EH (cell line): ENCODE results near the gene LONRF3.
A peak's percentile ranks its signal among the peaks of the same experiment; 100 is the strongest.

Source experiments
- DNase-seq: peaks from one replicate; pipeline ENCODE4 v3.0.0-alpha.2; 2015; ENCODE audit warnings: low read depth

LONRF3 gene

DNA sequence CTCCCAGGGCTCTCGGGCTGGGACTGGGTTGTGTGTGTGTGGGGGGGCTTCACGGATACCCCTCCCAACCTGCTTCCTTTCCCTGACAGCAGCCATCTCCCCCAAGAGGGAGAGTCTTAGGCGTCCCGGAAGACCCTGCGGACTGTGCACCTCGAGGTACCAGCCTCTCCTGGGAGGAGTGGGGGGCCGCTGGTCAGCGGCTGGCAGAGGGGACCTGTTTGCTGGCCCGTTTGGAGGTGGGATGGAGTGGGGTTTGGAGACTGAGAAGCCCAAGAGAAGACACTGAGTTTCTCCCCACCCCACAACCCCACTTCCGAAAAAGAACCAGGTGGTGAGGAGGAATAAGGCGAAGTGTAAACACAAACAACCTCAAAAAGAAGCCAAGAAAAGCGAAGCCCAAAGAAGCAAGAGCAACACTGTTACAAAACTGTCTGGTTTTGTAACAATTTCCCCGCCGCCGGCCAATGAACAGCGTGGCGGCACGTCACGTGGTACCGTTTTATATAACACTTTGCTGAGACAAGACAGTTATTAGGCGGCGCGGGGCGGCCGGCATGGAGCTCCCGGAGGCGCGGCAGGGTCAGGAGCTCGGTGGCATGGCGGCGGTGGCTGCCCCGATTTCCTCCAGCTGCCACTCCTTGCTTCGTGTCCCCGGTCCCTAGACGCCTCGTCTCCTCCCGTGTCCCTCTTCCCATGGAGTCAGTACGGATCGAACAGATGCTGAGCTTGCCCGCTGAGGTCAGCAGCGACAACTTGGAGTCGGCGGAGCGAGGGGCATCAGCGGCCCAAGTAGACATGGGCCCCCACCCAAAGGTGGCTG is at the start of gene LONRF3:
TSS of gene LONRF3 (plus strand) at position 531 of the 820 bp plus-strand sequence. CDS start at position 694, 163 bp downstream.
- DNase-seq, result peak; percentile 49

DNA sequence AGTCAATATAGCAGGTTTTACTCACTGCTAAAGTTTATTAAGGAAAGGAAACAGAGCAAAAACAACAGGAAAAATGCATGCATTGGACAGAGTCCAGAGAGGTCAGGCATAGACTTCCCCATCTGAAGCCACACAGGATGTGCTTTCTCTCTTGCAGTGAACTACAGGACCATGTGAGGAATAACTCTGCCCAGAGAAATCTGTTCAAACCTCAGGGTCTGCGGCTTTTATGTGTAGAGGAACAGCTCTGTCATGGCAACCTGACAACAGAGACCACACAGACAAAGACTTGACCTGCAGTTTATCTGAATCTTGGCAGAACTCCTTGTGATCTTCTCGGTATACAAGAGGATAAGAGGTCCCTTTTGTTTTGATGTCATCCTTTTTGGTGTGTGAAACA is 46.3 kb upstream of the LONRF3 start:
- no peak for DNase-seq

DNA sequence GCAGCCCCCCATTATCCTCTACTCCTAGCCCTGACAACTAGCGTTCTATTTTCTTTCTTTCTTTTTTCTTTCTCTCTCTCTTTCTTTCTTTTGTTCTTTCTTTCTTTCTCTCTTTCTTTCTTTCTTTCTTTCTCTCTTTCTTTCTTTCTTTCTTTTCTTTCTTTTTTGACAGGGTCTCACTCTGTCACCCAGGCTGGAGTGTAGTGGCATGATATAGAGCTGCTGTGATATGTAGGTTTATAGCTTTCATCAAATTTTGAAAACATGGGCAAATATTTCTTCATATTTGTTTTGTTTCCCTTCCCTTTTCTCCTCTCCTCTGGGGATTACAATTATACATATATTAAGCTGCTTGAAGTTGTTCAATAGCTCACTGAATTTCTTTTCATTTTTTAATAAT is 39.1 kb upstream of the LONRF3 start:
- DNase-seq, result no peak

DNA sequence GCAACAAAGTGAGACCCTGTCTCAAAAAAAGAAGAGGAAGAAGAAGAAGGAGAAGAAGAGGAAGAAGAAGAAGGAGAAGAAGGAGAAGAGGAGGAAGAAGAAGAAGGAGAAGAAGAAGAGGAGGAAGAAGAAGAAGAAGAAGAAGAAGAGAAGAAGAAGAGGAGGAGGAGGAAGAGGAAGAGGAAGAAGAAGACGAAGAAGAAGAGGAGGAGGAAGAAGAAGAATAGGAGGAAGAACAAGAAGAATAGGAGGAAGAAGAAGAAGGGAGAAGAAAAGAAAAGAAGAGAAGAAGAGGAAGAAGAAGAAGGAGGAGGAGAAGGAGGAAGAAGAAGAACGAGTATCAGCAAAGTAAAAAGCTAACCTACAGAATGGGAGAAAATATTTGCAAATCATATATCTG is 33.3 kb upstream of the LONRF3 start:
- DNase-seq, result no peak

DNA sequence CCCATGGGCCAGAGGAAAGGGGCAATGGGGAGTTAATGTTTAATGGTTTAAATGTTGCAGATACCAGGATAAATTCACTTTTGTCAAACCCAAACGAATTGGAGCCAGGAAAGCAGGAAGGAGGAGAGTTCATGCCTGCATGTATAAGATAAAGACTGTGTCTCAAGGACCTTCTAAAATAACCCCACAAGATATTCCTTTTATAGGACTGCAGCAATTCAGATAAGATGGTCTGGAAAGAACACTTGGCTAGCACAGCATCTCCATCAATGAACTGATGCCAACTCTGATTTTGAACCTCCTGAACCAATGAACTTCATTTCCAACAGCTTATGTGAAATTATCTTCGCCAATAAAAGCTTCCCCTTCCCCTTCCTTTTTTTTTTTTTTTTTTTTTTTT is 31.3 kb upstream of the LONRF3 start:
- no peak for DNase-seq

DNA sequence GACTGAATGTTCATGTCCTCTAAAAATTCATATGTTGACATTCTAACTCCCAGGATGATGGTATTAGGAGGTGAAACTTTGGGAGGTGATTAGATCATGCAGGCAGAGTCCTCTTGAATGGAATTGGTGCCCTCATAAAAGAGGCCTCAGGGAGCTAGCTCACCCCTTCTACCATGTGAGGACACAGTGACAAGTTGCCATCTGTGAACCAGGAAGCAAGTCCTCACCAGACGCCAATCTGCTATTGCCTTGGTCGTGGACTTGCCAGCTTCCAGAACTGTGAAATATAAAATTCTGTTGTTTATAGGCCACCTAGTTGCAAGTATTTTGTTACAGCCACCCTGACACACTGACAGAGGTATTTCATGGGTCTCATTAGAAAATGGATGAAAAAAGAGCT is 28.5 kb upstream of the LONRF3 start:
- no peak for DNase-seq

DNA sequence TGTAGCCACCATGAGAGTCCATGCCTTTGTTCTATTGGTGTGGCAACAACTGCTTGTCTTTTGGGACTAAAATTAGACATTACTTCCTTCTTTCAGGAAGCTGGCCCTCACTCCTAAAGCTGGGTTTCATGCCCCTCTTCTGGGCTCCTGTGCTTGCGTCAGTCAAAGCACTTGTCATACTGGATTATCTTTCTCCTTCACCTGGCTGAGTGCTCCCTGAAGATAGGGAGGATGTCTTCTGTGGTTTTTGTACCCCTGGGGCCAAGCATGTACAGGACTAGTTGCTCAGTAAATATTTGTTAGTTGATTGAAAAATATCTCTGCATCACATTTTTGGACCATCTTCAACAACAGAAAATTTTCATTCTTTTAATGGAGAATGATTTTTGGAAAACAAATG is 26.1 kb upstream of the LONRF3 start:
- DNase-seq, result no peak

DNA sequence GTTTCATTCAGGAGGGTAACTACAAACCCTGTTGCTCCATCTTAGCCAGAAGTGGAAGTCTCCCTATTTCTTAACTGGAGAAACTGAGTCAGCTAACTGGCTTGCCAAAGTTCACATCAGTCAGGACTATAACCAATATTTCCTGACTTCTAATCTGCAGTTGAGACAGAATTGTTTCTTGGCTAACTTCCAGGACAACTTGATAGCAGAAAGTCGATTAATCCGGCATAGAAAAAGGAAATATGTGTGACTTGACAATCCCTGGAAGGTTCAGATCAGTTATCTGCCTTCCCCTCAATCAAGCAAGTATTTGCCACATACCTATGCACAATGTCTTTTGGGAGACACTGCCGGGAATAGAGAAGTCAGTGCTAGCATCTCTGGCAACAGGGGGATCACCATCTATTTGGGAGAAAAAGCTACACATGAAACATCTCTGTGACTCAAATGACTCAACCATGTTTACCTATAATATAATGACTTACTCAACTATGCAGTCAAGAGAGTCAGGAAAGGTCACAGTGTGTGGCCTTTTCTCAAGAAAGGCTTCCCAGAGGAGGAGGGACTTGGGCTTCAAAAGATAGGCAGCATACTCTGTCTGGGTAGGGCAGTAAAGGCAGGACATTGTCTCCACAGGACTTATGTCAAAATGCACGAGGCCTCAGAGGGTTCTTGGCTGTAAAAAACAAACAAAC is 12.4 kb upstream of the LONRF3 start:
- DNase-seq, result no peak

DNA sequence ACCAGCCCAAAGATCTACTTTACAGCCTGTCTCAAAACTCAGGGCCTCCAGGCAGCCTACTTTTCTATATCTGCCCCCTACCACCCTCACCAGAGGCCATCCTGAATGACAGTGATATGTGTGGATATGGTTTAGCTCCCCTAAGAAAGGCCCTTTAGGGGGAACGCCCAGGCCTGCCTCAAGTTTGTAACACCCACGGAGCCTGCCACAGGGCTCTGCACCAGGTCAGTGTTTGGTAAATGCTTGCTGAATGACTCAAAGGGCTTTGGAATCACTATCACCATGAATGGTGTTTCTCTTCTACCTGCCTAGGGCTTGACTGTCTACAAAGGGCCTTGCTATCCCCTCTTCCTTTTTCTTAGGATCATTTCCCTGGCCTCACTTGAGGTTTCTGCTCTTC is 11.3 kb upstream of the LONRF3 start:
- DNase-seq, result no peak

DNA sequence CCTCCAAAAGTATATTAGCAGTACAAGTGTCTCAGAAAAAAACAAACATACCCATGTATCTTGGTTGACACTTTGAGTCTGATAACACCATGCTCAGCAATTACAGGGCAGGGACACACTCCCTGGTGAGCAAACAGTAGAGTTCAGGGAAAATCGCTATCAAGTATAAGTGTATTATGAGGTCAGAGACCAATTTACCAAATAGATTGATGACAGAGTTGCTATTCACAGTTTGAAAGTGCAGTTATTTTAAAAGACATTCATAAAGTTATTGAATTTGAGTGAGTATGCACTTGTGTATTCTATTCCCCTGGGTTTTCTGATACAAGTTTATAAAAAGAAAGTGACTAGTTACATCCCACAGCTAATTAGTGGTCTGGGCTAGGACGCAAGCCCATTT is 10.2 kb upstream of the LONRF3 start:
- no peak for DNase-seq

DNA sequence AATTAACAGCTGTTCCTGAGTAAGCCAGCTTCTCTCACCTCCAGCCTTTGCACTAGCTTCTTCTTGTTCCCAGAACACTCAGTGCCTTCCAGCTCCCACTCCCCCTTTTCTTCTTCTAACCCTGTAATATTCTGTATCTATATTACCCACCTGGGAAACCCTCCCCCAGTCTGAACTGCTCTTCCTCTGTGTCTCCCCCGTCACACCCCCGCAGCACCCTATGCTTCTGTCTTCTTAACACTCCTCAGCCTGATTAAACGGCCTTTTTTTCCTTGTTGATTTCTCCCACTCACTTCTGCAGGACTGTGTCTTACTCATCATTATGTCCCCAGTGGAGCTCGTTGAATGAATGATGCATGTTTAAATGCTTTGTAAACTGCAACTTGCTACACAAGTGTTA is 9.0 kb upstream of the LONRF3 start:
- DNase-seq, result no peak

DNA sequence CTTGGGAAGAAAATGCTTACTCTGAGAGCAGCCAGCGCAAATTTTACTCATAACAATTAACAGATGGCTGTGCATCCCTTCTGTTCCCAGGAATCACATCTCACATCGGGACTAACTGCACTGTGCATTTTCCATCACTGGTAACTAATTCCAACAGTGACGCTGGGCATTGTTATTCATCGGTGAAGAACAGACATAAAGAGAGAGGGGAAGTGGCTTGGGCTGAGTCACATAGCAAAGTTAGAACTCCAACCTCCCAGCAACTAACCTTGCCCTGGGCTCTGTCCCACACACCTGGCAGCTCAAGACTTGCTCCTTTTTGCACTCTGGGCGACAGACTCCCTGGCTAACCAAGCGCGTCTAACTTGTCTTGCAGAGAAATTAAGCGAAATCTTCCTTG is 6.4 kb upstream of the LONRF3 start:
- DNase-seq, result no peak

DNA sequence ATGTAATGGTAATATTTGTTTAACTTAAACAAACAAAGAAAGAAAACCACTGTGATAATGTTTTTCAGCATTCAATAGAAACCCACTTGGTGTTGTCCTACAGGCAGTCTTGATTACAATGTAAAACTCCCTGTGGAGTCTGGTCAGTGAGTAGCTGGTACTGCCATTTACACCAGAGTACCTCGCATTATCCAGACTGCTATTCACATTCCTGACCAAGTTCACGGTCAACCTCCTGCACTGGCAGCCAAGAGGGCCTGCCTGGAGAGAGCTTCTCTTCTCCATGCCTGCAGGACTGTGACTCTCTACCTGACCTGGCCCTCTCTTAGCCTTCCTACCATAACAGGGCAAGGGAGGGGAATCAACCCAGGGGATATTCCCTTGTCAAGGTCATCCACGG is 2.9 kb upstream of the LONRF3 start:
- DNase-seq, result no peak

DNA sequence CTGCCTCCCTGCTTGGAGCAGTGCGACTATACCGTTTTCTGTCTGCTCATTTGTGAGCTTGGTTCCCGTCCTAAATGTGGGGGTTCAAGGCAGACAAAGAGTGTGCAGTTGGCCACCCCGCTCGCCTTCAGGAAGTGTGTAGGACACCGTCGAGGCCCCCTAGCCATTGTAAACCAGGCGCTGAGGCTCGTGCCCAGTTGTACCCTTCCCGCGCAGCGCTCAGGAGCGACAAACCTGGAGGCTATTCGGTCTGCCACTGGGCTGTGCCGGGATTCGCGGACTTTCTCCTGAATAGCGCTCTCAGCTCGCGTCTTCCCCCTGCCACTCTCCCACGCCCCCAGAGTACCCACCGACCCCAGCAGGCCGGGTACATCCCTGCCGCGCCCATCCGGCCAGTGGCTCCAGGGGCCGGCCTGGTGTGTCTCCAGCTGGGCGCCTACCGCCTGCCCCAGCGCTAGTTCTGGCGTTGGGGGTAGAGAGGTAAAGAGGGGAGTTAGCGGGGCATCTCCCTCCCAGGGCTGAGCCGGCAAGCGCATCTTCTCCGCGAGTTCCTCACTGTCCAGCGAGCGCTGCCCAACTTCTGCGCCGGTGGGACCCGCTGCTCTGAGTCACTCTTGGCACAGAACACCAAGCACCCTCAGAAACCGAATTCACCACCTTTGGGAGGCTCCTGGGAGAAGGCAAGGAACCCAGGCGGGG is 880 bp upstream of the LONRF3 start:
- no peak for DNase-seq

DNA sequence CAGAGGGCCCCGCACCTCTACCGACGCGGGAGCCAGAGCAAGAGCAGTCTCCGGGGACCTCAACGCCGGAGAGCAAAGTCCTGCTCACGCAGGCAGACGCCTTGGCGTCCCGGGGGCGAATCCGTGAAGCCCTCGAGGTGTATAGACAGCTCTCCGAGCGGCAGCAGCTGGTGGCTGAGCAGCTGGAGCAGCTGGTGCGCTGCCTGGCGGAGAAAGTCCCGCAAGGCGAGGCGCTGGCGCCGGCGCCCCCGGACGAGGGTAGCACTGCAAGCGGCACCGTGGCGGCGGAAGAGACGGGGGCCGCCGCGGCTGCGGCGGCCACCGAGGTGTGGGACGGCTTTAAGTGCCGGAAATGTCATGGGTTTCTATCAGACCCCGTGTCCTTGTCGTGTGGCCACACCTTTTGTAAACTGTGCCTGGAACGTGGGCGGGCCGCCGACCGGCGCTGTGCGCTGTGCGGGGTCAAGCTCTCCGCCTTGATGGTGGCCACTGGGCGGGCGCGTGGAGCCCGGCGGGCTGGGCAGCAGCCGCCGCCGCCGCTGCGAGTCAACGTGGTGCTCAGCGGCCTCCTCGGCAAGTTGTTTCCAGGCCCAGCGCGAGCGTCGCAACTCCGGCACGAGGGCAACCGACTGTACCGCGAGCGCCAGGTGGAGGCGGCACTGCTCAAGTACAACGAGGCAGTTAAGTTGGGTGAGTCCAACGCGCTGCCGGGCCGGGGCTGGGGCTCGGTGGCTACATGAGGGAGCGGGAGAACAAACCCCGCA is 672 bp downstream of the LONRF3 start:
- peak; percentile 4 for DNase-seq

DNA sequence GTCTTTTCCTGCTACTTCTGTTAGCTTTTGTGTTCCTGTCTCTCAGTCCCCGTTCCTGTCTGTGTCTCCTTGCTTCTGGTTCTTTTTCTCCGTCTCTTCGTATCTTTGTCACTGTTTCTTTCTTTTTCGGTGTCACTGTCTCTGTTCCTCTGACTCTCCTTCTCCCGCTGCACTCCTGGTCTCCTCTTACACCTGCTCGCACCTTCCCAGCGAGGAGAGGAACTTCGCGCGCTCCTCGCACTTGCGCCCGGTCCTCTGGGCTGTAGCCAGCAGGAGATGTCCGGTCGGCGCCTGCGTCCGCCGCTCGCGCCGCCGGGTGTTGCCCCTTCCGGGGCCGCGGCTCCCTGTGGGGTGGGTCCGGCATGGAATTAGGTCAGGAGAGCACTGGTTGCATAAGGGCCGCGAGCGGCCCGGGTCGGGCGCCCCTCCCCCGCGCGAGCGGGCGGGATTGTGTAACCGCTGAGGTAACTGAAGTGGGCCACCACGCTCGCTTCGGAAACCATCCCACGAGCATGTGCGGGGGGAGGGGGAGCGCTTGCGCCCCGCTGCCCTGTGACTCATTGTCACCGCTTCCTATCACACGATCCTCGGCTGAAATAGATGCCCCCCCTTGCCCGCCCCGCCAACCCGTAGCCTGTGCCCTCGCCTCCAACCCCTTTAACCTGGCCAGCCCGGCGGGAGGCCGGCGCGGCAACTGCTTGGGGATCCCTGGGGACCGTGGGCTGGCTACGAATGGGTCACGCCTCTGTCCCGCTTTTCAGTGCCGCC is 1.6 kb downstream of the LONRF3 start:
- DNase-seq, result peak; percentile 32

DNA sequence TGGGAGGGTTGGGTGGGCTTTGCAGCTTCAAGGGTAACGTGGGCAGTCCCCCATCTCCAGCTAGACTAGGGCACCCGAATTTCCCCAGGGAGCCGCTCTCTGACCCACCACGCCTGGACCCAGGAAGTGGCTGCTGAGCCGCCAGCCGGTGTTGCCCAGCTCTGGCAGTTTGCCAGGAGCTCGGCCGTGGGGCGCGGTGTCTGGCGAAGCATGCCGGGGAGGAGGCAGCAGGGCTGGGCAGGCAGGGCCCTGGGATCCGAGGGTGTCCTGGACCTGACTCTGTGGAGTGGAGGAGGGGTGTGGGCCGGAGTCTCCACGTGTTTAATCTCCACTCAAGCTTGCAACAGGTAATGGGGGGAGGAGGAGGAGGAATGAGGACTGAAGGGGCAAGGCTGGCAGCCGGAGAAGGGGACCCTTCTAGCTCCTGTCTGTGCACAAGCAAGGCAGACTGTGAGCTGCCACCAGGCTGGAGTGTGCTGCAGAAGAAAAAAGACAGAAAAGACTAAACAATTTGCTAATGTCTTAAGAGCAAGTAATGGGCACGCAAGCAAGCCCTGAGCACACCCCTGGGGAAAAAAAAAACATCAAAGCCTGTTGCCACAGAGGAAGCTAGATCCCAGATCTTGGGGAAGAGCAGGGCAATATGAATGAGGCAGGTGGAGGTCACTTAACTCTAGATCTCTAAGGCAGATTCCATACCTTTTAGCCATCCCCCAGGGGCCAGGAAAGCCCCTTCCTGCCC is 2.4 kb downstream of the LONRF3 start:
- DNase-seq, result peak; percentile 17

DNA sequence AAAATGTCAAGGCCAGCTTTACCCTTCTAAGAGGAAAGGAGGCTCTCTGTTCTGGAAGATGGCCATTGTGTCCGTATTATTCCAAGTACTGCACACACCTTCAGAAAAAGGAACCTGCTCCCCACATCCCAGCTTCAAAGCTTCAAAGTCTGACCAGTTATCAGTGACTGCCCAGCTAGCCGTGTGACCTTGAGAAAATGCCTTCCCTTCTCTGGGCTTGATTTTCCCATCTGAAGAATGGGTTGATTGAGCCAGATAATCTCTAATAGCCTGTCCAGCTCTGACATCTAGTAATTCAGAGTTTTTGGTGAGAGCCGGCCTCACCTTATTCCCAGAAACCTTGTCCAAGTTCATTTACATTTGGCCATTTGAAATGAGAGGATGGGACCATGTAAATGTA is 3.0 kb downstream of the LONRF3 start:
- DNase-seq, result no peak

DNA sequence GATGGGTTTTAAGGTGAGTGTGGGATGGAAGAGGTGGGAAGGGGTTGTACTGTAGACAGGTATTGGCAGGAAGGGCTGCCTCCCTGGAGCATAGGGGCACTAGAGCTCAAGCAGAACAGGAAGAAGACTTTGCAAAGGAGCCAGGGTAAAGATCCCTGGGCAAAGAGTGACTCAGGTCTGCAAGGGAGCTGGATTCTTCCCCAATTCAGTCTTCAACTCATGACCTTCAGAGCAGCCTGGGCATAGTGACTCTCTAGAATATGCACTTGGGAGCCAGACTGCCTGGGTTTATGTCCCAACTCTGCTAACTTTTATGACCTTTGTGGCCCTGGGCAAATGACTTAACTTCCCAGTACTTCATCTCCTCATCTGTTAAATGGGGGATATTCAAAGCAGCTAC is 4.0 kb downstream of the LONRF3 start:
- no peak for DNase-seq

DNA sequence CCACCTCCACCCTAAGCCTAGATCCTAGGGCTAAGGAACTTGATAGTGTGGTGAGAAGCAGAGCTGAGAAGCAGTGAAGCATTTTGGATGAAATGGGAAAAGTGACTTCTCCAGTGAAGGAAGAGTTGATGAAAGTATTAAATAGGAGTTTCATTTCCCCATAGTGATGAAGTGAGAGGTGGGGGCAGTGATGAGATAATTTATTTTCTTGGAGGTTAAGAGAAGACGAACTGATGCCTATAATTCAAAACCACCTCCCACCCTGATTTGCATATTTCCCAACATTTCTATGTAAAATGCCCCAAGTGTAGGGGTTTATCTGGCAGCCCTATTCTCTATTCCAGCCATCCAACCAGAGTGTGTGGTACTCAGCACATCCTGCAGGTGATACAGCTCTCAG is 6.3 kb downstream of the LONRF3 start:
- DNase-seq, result no peak

DNA sequence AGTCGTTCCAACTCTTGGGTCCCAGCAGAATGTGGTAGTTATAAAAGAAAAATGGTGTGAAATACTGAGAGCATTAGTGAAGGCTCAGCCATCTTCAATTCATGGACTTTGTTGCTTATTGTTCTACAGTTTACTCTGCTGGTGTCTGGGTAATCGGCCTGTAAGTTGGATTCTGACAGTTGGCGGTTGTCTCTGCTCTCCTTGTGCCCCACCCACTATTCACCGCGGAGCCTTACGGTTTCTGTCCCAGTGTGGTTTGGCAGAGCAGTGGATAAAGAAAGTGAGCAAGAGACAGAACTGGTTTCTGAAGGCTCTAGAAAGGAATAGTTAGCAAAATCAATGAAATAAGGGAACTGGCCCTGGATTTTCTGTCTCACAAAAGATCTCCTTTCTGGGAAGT is 9.1 kb downstream of the LONRF3 start:
- no peak for DNase-seq
